Fibroblast of the aortic adventitia (primary cell): Measurements from ENCODE around the gene SEC61G. TPM values are rescaled to one million over a fixed set of nuclear protein-coding genes. Genes with fewer than 3 reads are reported as not detected.

ENCODE experiments used
- DNase-seq: peaks from one replicate; pipeline ENCODE4 v3.0.0-alpha.2; 2010; ENCODE audit warnings: low read depth
- H3K4me3 ChIP-seq: 2 replicates; pipeline ENCODE4 v1.5.1; 2011; ENCODE audit warnings: low read depth, mild to moderate bottlenecking, control low read depth, low read length, moderate library complexity
- CTCF ChIP-seq: IDR thresholded peaks from 2 replicates; pipeline ENCODE4 v1.5.1; 2011; ENCODE audit warnings: mild to moderate bottlenecking, low read length, control low read depth, inconsistent platforms; ENCODE audit not compliant: insufficient read depth
- total RNA-seq: library from RNA; depleted of rRNA; stranded (reverse); fragments of >200 nt; gene quantifications from 2 replicates; pipeline ENCODE4 v1.2.3, GENCODE V29; 2012; ENCODE audit warnings: low replicate concordance

Gene SEC61G
- total RNA-seq, 1 donor = 764 TPM

GRCh38 chr7:54738737-54739136 lies 20.3 kb downstream of the SEC61G start:
- no peak for TF ChIP-seq CTCF
- DNase-seq = no peak
- H3K4me3 ChIP-seq = no peak overlapping the region

GRCh38 chr7:54729107-54729506 lies 29.9 kb downstream of the SEC61G start:
- TF ChIP-seq CTCF = no peak
- DNase-seq = no peak

GRCh38 chr7:54728411-54728810 lies 30.6 kb downstream of the SEC61G start:
- H3K4me3 ChIP-seq = no peak overlapping the region
- no peak for TF ChIP-seq CTCF

More at GRCh38 chr7:54729107-54729506, 29.9 kb downstream of the SEC61G start:
- H3K4me3 ChIP-seq = no peak overlapping the region

GRCh38 chr7:54725255-54725654 lies 33.8 kb downstream of the SEC61G start:
- no peak overlapping the region for H3K4me3 ChIP-seq
- TF ChIP-seq CTCF = no peak
- DNase-seq = no peak

More at GRCh38 chr7:54728411-54728810, 30.6 kb downstream of the SEC61G start:
- no peak for DNase-seq

- no peak overlapping the region for H3K4me3 ChIP-seq
- DNase-seq = no peak
- no peak for TF ChIP-seq CTCF
These were observed 36.5 kb downstream of the SEC61G start for GRCh38 chr7:54722502-54722901.

- no peak overlapping the region for H3K4me3 ChIP-seq
- no peak for TF ChIP-seq CTCF
- DNase-seq = no peak
These were observed 37.0 kb downstream of the SEC61G start for GRCh38 chr7:54722026-54722425.

GRCh38 chr7:54719974-54720373 lies 39.0 kb downstream of the SEC61G start:
- no peak overlapping the region for H3K4me3 ChIP-seq
- TF ChIP-seq CTCF = no peak
- DNase-seq = no peak
